ENCODE results near the gene SPATA12.

Gene SPATA12, protein sequence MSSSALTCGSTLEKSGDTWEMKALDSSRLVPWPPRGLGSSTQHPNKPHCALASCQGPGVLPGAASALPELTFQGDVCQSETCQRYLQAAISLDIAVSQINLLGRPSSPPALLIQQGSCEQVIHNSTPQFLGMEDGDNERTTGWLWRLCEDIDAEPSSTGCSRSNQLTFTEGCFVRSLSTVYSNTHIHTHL

DNA sequence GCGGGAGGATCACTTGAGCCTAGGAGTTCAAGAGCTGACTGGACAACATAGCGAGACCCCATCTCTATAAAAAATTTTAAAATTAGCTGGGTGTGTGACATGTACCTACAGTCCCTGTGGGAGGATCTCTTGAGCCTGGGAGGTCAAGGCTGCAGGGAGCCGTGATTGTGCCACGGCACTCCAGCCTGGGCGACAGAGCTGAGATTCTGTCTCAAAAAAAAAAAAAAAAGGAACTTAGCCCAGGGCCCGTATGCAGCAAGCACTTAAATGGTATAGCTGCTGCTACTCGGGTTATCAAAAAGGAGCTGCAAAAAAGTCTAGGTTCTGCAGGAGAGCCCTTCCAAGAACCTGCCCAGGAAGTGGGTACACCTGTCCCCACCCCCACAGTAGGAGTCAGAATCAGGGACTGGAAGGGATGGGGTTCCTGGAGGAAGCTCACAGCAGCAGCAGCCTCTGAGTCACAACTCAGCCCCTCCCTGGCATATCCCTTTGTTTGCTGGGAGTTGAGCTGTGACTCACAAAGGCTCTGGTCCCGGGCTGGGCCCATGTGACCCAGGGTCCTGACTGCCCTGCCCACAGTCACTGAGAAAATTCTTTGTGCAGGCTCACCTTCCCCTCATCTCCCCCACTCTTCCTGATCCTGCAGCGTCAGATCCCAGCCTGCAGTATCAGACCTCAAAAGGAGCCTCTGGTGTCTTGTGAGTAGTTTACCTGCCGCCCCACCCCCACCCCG, at the start of gene SPATA12:
Gene SPATA12 (plus strand): TSS at position 576 of the 733 bp plus-strand sequence. CDS start 13,031 bp downstream, outside the sequence.
- peak; percentile 47 for DNase-seq

DNA sequence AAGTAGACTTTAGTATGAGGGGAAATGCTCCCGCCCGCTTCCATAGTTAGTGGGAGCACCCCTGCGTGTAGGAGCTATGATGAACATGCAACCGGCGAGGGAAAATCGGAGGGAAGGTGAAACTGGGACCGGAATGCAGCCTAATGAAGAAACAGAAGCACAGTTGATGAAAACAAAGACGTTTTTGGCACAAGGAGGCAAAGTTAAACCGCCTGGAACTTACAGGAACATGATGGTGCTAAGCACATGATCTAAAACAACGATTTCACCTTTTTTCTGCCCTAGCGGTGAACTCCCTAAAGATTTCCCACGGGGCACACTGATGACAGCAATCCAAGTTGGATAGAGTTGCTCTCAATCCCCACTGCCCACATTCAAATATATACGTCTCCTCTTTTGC, 49.4 kb upstream of the SPATA12 start:
- DNase-seq: no peak

DNA sequence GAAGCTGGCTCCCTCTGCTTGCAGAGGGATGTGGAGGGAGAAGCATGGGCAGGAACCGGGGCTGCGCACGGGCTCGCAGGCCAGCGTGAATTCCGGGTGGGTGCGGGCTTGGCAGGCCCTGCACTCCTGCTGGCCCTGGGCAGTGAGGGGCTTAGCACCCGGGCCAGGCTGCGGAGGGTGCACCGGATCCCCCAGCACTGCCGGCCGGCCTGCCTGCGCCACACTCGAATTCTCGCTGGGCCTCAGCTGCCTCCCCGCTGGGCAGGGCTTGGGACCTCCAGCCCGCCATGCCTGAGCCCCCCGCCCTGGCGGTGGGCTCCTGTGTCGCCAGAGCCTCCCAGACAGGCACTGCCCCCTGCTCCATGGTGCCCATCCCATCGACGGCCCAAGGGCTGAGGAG, 47.6 kb upstream of the SPATA12 start:
- no peak for DNase-seq

DNA sequence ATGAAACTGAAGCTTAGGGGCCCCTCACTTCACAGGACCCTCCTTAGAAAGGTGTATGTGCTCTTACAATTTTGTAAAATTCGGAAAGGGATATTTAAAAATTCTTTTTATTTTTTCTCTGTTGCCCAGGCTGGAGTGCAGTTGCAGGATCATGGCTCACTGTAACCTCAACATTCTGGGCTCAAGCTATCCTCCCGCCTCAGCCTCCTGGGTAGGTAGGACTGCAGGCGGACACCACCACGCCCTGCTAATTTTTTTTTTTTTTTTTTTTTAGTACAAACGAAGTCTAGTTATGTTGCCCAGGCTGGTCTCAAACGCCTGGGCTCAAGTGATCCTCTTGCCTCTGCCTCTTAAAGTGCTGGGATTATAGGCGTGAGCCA, 45.1 kb upstream of the SPATA12 start:
- no peak for DNase-seq

DNA sequence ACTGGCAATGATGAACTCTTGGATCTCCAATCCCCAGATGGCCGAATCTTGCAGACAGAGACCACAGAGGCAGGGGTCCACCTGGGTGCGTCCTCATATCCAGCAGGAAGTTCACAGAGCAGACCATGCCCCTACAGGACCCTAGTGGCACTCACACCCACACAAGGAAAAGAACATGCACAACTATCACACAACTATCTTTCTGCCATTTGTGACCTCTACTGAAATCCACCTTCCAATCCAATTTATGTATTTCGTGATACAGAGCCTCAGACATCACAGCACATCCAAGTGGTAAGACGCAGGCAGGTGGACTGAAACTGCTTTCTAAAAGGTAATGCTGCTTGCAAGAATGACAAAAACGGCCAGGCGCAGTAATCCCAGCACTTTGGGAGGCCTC, 44.6 kb upstream of the SPATA12 start:
- DNase-seq: no peak

DNA sequence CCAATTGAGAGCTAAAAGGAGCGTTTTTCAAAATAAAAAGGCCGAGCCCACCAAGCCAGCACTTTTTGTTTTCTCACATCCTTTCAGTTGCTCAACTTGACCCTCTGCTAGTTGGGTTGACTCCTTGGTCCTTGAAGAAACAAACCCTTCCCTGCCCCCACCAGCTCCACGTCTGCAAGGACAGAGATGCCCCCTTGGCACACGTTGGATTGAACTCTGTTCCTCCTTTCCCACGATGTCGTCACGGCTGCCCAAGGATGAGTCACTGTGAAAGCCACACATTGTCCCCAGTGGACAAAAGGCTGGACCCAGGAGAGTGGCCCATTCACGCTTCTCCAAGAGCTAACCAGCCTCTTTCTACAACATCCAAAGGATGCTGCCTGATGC, 43.0 kb upstream of the SPATA12 start:
- no peak for DNase-seq

DNA sequence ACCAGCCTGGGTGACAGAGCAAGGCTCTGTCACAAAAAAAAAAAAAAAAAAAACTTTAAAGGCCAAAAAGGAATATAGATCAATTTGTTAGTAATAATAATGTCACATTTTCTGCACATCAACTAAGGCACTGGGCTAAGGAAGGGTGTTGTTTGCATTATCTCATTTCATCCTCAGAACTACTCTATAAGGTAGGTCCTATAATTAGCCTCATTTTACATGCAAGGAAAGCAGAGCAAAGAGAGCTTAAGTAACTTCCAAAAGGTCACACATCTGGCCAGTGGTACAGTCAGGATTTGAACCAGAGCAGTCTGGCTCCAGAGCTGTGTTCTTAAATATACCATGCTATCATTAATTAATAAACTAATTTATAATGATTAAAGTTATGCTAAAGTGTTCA, 42.2 kb upstream of the SPATA12 start:
- no peak for DNase-seq

DNA sequence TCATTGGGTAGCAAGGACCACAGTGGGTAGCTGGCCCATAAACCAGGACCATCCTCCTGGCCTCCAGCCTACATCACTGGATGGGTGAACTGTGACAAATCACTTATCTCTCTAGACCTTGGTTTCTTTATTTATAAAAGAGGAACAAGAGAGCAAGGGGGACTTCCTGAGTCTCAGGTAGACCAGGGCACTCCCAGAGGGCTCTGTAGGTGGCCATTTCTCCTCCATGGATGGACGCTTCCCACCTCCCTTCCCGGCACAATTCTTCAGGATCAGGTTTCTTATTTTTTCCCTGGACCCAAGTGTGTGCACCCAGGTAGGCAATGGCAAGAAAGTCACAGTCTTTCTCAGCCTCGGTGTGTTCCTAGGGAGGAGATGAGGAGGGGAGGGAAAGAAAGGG, 41.4 kb upstream of the SPATA12 start:
- DNase-seq: no peak

DNA sequence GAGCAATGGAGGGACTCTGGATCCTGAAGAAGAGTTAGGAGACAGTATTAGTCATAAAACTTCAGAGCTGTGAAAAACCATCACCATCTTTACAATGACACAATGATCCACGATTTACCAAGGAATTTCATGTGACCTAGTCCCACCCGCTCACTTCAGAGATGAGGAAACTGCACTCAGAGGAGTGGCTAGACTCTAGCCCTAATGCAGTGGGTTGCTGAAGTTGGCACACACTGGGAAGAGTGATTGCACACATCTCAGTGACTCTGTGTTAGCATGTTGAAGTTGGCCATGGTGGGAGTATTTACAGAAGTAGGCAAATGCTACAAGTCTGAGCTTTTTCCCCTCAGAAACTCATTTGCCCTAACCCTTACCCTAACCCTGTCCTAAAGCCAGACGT, 35.2 kb upstream of the SPATA12 start:
- DNase-seq: no peak

DNA sequence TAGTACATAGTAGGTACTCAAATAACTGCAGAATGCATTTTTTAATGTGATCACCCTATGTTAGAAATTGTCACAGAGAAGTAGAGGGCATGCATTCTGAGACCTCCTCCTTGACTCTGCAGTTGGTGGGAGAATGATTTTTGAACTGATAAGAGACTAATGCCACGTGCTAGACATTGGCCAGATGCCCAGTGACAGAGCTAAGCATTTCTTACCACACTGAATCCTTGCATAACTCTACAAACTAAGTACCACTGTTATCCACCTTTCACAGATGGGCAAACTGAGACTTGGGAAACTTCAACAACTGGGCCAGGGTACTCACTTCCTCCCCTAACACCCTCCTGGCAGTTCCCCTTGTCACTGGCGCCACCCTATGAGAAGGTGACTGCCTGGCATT, 33.5 kb upstream of the SPATA12 start:
- DNase-seq: peak; percentile 45

DNA sequence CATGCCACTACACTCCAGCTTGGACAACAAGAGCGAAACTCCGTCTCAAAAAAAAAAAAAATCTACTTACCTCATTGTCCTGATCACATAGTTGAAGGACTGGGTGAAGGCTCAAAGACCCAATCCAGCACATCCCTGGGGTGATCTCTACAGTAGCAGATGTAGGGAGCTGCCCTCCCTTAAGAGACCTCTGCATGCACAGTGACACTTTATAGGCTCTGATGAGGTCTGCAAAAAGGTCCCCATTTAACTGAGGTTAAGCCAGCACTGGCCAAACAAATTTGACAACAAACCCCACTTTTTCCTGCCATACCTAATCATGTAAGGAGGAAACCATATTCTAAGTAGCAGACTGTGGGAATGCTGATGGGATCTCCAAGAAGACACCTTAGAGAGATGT, 31.1 kb upstream of the SPATA12 start:
- no peak for DNase-seq

DNA sequence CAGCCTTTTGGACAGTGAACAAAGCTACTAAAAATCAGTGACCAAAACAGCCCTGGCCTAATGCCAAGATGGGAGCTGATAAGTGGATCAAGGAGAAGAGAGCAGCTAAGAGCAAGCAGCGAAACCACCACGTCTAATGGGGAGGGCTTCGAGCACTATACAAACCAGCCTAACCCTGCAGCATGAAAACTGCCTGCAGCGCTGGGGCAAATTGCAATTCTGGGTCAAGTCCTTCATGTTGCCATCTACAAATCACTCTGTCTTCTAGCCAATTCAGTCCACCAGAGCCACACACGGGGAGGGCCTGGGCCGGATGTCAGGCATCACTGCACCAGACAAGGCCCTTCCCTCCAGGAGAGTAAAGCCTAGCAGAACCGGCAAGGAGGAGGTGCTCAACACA, 30.5 kb upstream of the SPATA12 start:
- no peak for DNase-seq

DNA sequence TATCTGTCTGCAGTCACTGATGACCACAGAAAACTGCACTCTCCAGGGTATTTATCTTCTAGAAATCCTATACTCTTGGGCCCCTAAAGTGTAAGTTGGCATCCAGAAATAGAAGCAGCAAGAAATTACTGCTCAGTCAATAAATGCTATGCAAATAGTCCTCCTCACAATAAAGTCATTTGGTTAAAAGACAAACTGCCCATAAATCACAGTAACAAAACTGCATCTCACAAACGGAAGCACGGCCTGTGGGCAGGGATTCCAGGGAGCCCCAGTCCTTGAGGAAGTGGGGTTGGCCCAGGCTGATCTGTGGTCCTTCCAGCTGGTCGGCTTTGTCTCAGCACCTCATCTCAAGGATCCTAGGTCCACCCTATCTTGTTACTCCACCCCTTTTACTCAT, 29.7 kb upstream of the SPATA12 start:
- DNase-seq: no peak

DNA sequence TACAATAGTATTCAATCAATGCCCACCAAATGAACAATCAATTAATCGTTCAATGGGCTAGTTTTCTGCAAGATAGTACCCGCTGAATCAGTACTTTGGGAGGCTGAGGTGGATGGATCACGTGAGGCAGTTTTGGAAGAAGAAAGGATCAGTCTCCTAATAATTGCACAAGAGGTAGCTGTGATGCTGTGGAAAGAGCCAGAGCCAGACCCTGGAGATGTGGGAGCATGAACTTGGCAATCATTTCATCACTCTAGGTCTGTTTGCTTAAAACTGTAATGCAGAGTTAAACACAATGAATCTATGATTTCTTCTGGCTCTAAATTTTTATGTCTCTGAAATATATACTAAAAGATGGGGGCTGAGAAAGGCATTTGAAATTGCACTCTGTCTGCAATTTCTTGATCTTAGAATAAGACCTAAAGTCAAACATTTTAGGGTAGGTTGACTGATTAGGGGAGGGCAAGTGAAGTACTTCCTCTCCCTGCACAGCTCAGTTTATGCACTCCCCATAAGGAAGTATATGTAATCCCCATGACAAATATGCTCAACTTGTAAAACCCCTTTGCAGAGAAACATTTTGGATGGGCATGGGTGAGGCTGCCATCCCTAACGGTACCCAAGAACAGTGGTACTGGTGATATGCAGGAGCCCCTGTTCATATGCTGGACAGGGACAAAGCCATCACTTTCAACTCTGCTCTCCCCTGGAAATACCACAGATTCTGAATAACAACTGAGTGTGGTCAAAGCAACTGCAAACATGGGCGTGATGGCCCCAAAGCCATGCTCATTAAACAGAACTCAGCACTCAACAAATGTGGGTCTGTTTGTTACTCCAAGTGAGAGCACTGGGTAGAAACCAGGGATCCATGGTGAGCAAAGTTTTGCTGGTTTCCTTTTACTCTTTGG, 28.6 kb upstream of the SPATA12 start:
- DNase-seq: no peak

DNA sequence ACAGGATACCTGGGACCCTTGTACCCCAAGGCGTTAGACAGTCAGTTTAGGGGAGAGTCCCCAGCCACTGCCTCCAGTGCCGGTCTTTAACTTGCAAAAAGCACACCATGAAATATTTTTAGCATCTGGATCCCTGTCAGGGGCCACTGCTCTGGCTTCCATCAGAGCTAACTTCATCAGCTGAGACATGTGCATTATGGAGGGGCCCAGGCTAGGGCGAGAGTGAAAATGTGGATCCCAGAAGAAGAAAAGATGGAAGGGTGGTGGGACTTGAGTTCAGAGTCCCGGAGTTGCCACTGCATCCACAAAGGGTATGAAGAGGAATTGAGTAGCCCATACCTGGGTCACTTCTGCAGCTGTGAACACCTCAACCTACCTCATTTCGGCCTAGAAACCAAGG, 23.5 kb upstream of the SPATA12 start:
- DNase-seq: no peak

DNA sequence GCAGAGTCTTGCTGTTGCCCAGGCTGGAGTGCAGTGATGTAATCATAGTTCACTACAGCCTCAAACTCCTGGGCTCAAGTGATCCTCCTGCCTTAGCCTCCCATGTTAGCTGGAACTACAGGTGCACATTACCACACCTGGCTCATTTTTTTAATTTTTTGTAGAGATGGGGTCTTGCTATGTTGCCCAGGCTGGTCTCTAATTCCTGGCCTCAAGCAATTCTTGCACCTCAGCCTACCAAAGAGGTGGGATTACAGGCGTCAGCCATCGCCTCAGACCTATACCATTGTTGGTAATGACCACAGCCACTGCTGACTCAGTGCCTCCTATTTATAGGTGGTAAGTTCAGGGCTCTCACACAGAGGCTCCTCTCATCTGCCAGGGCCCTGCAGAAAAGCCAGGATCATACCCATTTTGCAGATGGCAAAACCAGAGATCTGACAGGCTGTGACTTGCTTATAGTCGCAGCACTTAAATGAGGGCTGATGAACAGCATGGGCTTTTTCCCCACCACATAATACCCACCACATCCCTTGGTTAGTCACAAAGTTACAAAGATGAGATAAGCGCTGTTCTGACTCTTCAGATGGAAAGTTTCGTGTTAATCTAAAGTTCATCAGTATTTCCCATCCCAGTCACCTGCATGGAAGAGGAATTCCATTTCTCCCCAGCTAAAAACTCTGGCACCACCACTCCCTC, 21.8 kb upstream of the SPATA12 start:
- no peak for DNase-seq

DNA sequence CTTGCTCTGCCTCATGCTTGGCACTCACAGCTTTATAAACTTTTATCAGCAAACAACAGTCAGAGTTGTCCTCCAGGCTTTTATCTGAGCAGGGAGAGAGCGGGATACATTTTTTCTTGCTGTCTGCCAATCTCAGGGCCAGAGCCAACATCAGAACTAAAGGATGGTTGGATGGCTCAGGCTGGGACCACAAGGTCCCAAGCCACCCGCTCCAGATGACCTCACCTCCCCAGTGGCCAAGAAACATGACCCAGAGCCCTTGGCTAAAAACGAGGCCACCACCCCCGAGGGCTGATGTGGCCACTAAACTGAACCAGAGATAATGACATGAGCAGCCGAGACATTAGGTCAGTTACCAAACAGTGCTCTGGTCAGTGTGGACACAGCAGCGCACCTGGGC, 18.8 kb upstream of the SPATA12 start:
- DNase-seq: no peak

DNA sequence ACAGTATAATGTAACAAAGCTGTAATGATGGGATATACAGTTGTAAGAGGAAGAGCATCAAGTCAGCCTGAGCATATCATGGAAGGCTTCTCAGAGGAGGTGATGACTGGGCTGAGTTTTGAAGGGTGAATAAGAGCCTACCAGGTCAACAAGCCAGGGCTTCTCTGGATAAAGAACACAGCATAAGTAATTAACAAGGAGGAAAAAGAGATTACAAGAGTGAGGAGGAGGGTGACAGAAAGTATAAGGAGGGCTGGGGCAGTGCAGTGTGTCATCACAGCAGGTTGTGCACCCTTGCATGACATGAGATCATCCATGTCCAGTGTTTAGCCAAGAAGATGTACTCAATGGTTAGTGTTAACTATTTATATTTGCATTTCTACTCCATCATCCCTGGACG, 16.9 kb upstream of the SPATA12 start:
- no peak for DNase-seq

DNA sequence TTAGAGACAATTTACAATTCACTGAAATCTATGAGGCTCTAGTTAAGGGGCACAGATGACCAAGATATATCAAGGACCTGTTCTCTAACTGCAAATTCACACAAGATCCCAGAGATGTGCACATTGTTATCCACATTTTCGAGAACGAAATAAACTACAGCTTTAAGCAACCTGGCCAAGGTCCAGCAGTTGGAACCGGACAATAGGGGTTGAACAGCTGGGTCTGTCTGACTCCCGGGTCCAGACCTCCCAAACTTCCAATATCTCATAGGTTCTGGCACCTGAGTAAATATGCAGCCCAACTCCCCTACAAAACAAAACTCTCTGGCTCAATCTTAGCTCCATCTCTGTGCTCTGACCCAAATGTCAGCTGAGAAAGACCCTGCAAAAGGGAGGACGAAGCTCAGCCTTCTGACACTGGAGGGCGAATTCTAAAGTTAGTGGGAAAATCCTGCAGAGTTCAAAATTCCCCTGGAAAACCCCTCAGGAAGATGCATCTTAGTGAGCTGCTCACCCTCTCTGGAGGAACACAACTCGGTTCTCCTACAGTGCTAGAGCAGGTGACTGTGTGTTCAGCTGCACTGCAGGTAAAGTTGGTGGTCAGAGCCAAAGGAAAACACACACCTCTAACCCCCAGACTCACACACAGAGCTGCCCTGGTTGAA, 14.2 kb upstream of the SPATA12 start:
- DNase-seq: no peak

DNA sequence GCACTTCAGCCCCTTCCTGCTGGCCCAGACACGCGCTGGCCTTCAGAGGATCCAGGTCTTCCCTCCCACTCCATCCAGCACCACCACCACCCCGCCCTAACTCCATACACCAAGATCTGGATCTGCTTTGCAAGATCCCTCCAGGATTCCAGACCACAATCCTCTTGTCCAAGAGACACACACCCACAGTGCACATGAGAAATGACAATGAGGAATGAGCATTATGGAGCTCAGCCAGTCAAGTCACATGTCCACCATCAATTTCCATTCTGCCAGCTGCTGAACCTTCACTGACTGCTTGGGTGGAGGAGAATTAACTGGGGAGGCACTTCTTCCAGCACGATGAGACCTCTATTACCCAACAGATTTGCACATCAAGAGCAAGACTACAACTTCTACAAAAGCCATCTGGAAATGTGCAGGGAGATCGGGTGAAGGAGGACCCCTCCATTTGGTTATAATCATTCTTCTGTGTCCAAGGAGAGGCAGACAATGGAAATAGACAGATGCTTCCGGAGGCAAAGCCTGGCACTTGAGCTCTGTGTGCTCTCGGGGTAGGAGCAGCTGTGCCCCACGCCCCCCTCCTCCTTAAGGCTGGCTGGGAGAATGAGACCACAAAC, 12.3 kb upstream of the SPATA12 start:
- no peak for DNase-seq

DNA sequence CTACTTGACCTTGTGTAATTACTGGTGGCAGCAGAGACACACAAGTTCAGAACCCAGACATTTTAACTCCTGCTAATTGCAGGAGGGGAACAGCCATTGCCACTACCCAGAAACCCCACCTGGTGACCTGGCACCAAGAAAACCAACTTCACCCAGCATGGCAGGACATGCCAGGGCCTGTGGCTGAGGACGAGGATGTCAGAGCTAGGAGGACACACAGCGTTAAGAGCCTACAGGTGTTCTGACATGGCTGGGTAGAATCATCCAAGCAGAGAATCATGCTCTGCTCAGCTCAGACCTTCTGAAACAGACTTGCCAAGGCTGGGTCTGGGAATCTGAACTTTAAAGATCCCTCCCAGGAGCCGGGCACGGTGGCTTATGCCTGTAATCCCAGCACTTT, 11.7 kb upstream of the SPATA12 start:
- DNase-seq: no peak

DNA sequence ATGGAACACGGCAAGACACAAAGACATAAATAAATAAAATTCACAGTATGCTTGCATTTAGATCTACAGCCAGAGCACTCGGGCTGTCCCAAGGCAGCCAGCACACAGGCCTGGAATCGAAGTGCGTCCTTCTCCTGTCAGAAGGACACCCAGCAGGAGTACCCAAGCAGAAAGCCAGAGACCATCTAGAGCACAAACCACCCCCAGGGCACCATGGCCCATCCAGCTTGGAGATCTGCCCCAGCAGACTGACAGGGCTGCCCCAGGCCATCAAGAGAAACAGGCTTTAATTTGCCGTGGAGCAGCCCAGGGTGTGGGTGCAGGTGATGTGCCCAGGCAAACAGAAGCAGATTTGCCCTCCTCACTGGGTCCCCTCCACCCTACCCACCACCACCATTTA, 7.8 kb upstream of the SPATA12 start:
- DNase-seq: no peak

Measured in OCI-M1 (cell line).